Testis (tissue), 3 donors: Measurements from ENCODE around the gene EEIG2. TPM values are rescaled to one million over a fixed set of nuclear protein-coding genes. Genes with fewer than 3 reads are reported as not detected.
"Not testable (repeated sequence)": the region's sequence is repeated elsewhere in the genome, so short reads cannot be mapped to it uniquely, and the experiment has no call there.

ENCODE experiments used
- DNase-seq: peaks from one replicate; pipeline ENCODE4 v3.0.0-alpha.2; 2019
- H3K27ac ChIP-seq, 2 donors: fragments of 200-600 bp; sonication (generic); one replicate each; pipeline ENCODE4 v1.5.1; 2019
- H3K27me3 ChIP-seq: fragments of 200-600 bp; sonication (generic); one replicate; pipeline ENCODE4 v1.5.1; 2019
- H3K36me3 ChIP-seq: fragments of 200-600 bp; sonication (generic); one replicate; pipeline ENCODE4 v1.5.1; 2017; ENCODE audit warnings: low read depth; ENCODE audit errors: missing control alignments
- H3K4me1 ChIP-seq: fragments of 200-600 bp; sonication (generic); one replicate; pipeline ENCODE4 v1.5.1; 2019
- H3K4me3 ChIP-seq, 2 donors: fragments of 200-600 bp; sonication (generic); one replicate each; pipeline ENCODE4 v1.5.1; 2017 to 2019
- H3K9me3 ChIP-seq: fragments of 200-600 bp; sonication (generic); one replicate; pipeline ENCODE4 v1.5.1; 2017
- POLR2A ChIP-seq: fragments of 450-650 bp; IDR thresholded peaks from one replicate; pipeline ENCODE4 v1.6.1; 2017; ENCODE audit warnings: antibody characterized with exemption, mild to moderate bottlenecking, moderate library complexity
- WGBS, 2 donors: methylation state at CpG; one replicate each; pipeline ENCODE4 v1.1.5; 2018; 5-methylcytosine and 5-hydroxymethylcytosine counted together
- intact Hi-C: fragments of 100-400 bp; cut with DNase I; formaldehyde crosslinking; loops from one replicate; pipeline ENCODE4 v1.15.1; 2023; ENCODE audit warnings: low total_unique reads
- polyA plus RNA-seq: library from polyadenylated mRNA; stranded (reverse); fragments of 350-450 nt; fragmentation: Illumina TruSeq; extraction: RNeasy Lipid Tissue Mini Kit (QIAGEN cat#74804); gene quantifications from one replicate; pipeline ENCODE4 v1.2.3, GENCODE V29; 2014; ENCODE audit warnings: low read depth, low replicate concordance; ENCODE audit not compliant: insufficient read depth
- total RNA-seq, 2 donors: library from RNA; depleted of rRNA; stranded (reverse); fragments of >200 nt; gene quantifications; one replicate each; pipeline ENCODE4 v1.2.3, GENCODE V29; 2016
- TF ChIP-seq, protein P1 (sequence below), 3 experiments: fragments of 450-650 bp in 2 of 3; fragments of 200-600 bp in 1 of 3; sonication (generic) in 1 of 3; IDR thresholded peaks; one replicate each; pipeline ENCODE4 v1.5.1; 2016 to 2019; ENCODE audit warnings: antibody characterized with exemption in 3 of 3, mild to moderate bottlenecking in 2 of 3, moderate library complexity in 1 of 3

EEIG2 gene
- total and polyA plus RNA-seq, 3 donors from 2014 or later = 11.6 to 20.6 (median 14.7) TPM

DNA sequence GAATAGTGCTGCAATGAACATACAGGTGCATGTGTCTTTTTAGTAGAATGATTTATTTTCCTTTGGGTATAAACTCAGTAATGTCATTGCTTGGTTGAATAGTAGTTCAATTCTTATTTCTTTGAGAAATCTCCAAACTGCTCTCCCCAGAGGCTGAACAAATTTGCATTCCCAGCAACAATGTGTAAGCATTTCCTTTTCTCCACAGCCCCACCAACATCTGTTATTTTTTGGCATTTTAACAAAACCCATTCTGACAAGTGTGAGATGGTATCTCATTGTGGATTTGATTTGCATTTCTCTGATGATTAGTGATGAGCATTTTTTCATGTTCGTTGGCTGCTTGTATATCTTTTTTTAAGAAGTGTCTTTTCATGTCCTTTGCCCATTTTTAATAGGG is 21.9 kb upstream of the EEIG2 start:
- no peaks in the 10 kb centered on the region for H3K27me3 ChIP-seq
- no peak for TF ChIP-seq POLR2A
- TF ChIP-seq, protein P1, sequence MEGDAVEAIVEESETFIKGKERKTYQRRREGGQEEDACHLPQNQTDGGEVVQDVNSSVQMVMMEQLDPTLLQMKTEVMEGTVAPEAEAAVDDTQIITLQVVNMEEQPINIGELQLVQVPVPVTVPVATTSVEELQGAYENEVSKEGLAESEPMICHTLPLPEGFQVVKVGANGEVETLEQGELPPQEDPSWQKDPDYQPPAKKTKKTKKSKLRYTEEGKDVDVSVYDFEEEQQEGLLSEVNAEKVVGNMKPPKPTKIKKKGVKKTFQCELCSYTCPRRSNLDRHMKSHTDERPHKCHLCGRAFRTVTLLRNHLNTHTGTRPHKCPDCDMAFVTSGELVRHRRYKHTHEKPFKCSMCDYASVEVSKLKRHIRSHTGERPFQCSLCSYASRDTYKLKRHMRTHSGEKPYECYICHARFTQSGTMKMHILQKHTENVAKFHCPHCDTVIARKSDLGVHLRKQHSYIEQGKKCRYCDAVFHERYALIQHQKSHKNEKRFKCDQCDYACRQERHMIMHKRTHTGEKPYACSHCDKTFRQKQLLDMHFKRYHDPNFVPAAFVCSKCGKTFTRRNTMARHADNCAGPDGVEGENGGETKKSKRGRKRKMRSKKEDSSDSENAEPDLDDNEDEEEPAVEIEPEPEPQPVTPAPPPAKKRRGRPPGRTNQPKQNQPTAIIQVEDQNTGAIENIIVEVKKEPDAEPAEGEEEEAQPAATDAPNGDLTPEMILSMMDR (IDR thresholded peaks at IDR 0.05) = no peak
- peaks cover 3% of the 10 kb centered on the region for H3K4me1 ChIP-seq
- H3K4me3 ChIP-seq = no peak overlapping the region
- DNase-seq = no peak
- 58 to 68% methylated on average over 1 of the region's 1 CpG for WGBS, 2 donors
- intact Hi-C loops = no loop called here
- H3K9me3 ChIP-seq = no peaks in the 10 kb centered on the region
- no peaks in the 10 kb centered on the region for H3K36me3 ChIP-seq
- no peak overlapping the region for H3K27ac ChIP-seq

DNA sequence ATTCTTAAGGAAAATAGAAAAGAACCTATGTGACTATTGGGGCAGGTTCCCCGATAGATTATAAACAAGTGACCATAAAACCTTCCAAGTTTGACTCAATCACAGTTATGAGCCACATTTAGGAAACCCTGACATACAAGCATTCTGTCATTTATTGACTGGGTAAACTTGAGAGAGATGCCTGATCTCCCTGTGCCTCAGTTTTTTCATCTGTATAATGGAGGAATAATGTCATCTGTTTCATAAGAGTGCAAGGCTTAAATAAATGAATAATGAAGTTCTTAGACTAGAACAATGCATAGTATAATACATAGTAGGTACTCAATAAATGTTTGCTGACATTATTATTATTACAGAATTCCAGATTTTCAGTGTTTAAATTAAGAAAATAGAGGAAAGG is 18.9 kb upstream of the EEIG2 start:
- H3K4me1 ChIP-seq = no peaks in the 10 kb centered on the region
- no peak overlapping the region for H3K4me3 ChIP-seq
- no peak overlapping the region for H3K27ac ChIP-seq
- no peak for TF ChIP-seq POLR2A
- TF ChIP-seq, protein P1 (IDR thresholded peaks at IDR 0.05) = no peak
- intact Hi-C loops = no loop called here
- no peaks in the 10 kb centered on the region for H3K36me3 ChIP-seq
- no peaks in the 10 kb centered on the region for H3K9me3 ChIP-seq
- DNase-seq = no peak
- H3K27me3 ChIP-seq = no peaks in the 10 kb centered on the region
- 88 to 92% methylated on average over 1 of the region's 1 CpG for WGBS, 2 donors

DNA sequence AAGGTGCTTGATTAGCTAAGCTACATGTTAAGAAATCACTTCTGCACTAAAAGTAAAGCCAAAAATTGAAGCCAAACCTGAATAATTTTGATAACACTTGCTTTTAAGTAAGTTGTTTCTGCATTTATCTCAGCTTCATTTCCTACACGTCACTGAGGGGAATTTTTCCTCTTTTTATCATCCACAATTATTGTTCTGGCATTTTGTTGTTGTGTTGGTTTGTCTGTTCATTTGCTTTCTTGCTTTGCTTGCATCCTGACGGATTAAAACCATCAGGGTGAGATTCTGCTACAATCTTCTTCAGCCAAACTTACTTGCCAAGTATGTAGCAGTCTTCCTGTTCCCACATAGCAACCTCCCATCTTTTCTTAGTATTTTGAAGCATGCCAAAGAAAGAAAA is 18.0 kb upstream of the EEIG2 start:
- no peak for TF ChIP-seq POLR2A
- TF ChIP-seq, protein P1 (IDR thresholded peaks at IDR 0.05) = no peak

DNA sequence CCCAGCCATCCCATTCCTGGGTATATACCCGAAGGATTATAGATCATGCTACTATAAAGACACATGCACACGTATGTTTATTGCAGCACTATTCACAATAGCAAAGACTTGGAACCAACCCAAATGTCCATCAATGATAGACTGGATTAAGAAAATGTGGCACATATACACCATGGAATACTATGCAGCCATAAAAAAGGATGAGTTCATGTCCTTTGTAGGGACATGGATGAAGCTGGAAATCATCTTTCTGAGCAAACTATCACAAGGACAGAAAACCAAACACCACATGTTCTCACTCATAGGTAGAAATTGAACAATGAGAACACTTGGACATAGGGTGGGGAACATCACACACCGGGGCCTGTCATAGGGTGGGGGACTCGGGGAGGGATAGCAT is 12.4 kb upstream of the EEIG2 start:
- H3K27me3 ChIP-seq, H3K4me1 ChIP-seq, DNase-seq, H3K27ac ChIP-seq, H3K36me3 ChIP-seq, H3K9me3 ChIP-seq, intact Hi-C loops, H3K4me3 ChIP-seq: not testable (repeated sequence)
- WGBS, 2 donors = 95 to 97% methylated on average over 4 of the region's 4 CpGs

More for the DNA sequence above, 18.0 kb upstream of the EEIG2 start:
- H3K27ac ChIP-seq = no peak overlapping the region
- H3K4me3 ChIP-seq = no peak overlapping the region
- WGBS, 2 donors = 37 to 54% methylated on average over 2 of the region's 2 CpGs
- DNase-seq = no peak
- intact Hi-C loops = no loop called here
- no peaks in the 10 kb centered on the region for H3K36me3 ChIP-seq
- H3K4me1 ChIP-seq = no peaks in the 10 kb centered on the region
- no peaks in the 10 kb centered on the region for H3K27me3 ChIP-seq
- H3K9me3 ChIP-seq = no peaks in the 10 kb centered on the region

DNA sequence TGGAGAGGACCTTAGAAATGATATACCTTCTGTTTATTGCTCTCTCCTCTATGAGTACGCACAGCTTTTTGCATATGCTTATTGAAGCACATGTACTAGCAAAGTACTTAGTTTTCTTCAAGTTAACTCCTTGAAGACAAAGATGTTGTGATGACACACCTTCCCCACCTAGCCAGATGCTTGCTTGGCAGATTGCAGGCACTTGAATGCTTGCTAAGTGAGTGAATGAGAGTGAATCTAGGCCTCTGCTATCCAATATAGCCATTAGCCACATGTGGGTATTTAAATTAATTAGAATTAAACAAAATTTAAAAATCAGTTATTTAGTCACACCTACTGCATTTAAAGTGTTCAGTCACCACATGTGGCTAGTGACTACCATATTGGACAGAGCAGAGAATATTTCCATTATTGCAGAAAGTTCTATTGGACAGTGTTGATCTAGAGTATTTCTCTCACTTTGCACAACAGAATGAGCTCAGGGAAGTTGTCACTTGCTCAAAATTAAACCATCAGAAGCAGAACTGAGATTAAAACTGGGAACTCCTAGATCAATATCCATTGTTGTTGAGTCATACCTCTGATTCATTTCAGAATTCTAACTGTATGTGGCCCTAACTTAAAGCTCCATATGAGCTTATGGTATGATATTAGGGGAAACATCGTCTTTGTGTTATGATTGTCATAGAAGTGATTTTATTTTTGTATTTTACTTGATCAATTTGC is 8.6 kb upstream of the EEIG2 start:
- no peaks in the 10 kb centered on the region for H3K27me3 ChIP-seq
- H3K36me3 ChIP-seq = no peaks in the 10 kb centered on the region
- TF ChIP-seq POLR2A = no peak
- TF ChIP-seq, protein P1 (IDR thresholded peaks at IDR 0.05) = no peak
- no peaks in the 10 kb centered on the region for H3K4me1 ChIP-seq
- H3K4me3 ChIP-seq = no peak overlapping the region
- 90% methylated on average over 2 of the region's 2 CpGs for whole genome bisulfite sequencing, 2 donors
- no peaks in the 10 kb centered on the region for H3K9me3 ChIP-seq
- no peak overlapping the region for H3K27ac ChIP-seq
- DNase-seq = no peak
- intact Hi-C loops = no loop called here
